Muscle layer of colon (tissue), 2 donors: ENCODE results near the gene KCTD21.

Experiments used
- H3K27ac ChIP-seq: one replicate; pipeline ENCODE4 v1.7.0; 2013; ENCODE audit warnings: low read depth, mild to moderate bottlenecking, low read length, moderate library complexity
- H3K27me3 ChIP-seq, 2 donors: one replicate each; pipeline ENCODE4 v1.7.0; 2013; ENCODE audit warnings: low read length in 2 of 2, mild to moderate bottlenecking in 2 of 2; ENCODE audit not compliant: insufficient read depth in 2 of 2, control insufficient read depth in 1 of 2
- H3K36me3 ChIP-seq: one replicate; pipeline ENCODE4 v1.7.0; 2013; ENCODE audit warnings: mild to moderate bottlenecking, low read length; ENCODE audit not compliant: insufficient read depth
- H3K4me1 ChIP-seq: one replicate; pipeline ENCODE4 v1.7.0; 2013; ENCODE audit warnings: mild to moderate bottlenecking, low read length; ENCODE audit not compliant: insufficient read depth
- H3K4me3 ChIP-seq, 2 donors: one replicate each; pipeline ENCODE4 v1.7.0; 2013; ENCODE audit warnings: low read length in 2 of 2, low read depth in 1 of 2, mild to moderate bottlenecking in 1 of 2, moderate library complexity in 1 of 2
- H3K9ac ChIP-seq: one replicate; pipeline ENCODE4 v1.7.0; 2013; ENCODE audit warnings: low read length
- H3K9me3 ChIP-seq: one replicate; pipeline ENCODE4 v1.7.0; 2013; ENCODE audit warnings: mild to moderate bottlenecking, low read length
- donor health status: abdominal sarcoma.
- donor health status: Adenocarcinoma of cecum.

Gene KCTD21

GRCh38 chr11:78145511-78146025 lies 42.9 kb downstream of the KCTD21 start:
- H3K9me3 ChIP-seq = no peaks in the 10 kb centered on the region
- no peak overlapping the region for H3K9ac ChIP-seq
- no peaks in the 10 kb centered on the region for H3K36me3 ChIP-seq
- H3K4me1 ChIP-seq = peaks cover 9% of the 10 kb centered on the region
- H3K27me3 ChIP-seq = no peaks in the 10 kb centered on the region
- no peak overlapping the region for H3K4me3 ChIP-seq
- H3K27ac ChIP-seq = no peak overlapping the region

- Histone ChIP-seq H3K9ac (no peak overlapping the region), H3K27ac (no peak overlapping the region), H3K4me3 (no peak overlapping the region)
Observed at GRCh38 chr11:78140392-78141077, 47.9 kb downstream of the KCTD21 start.

GRCh38 chr11:78139422-78140391 lies 48.7 kb downstream of the KCTD21 start, which contains the start of gene ALG8:
Gene ALG8, minus strand, starts transcription at chr11:78139626. Its CDS starts 38 bp downstream, at chr11:78139588.
- H3K4me1 ChIP-seq = no peaks in the 10 kb centered on the region
- H3K9me3 ChIP-seq = no peaks in the 10 kb centered on the region
- no peaks in the 10 kb centered on the region for H3K27me3 ChIP-seq
- no peaks in the 10 kb centered on the region for H3K36me3 ChIP-seq
- H3K9ac ChIP-seq = peak within 1 kb of the TSS; percentile 62
- peak within 1 kb of the TSS; percentile 74 for H3K27ac ChIP-seq
- peak within 1 kb of the TSS; percentile 82 to 95 for H3K4me3 ChIP-seq

More at GRCh38 chr11:78140392-78141077, 47.9 kb downstream of the KCTD21 start:
- Histone ChIP-seq H3K36me3 (no peaks in the 10 kb centered on the region), H3K27me3 (no peaks in the 10 kb centered on the region), H3K4me1 (no peaks in the 10 kb centered on the region), H3K9me3 (no peaks in the 10 kb centered on the region)

GRCh38 chr11:78138694-78139421 lies 49.6 kb downstream of the KCTD21 start:
- Histone ChIP-seq H3K36me3 (no peaks in the 10 kb centered on the region), H3K4me1 (no peaks in the 10 kb centered on the region), H3K27ac (peak overlapping the region; percentile 68), H3K4me3 (peak overlapping the region; percentile 82 to 95), H3K9ac (peak overlapping the region; percentile 62), H3K27me3 (no peaks in the 10 kb centered on the region), H3K9me3 (no peaks in the 10 kb centered on the region)

- H3K4me3 ChIP-seq = peak overlapping the region in 1 of 2 donors; percentile 95
- H3K27ac ChIP-seq = no peak overlapping the region
- no peaks in the 10 kb centered on the region for H3K27me3 ChIP-seq
- H3K9me3 ChIP-seq = no peaks in the 10 kb centered on the region
- no peaks in the 10 kb centered on the region for H3K4me1 ChIP-seq
- no peaks in the 10 kb centered on the region for H3K36me3 ChIP-seq
- H3K9ac ChIP-seq = no peak overlapping the region
Observed at GRCh38 chr11:78138291-78138690, 50.1 kb downstream of the KCTD21 start.

GRCh38 chr11:78132475-78132874 lies 56.0 kb downstream of the KCTD21 start:
- no peaks in the 10 kb centered on the region for H3K36me3 ChIP-seq
- H3K9me3 ChIP-seq = no peaks in the 10 kb centered on the region
- no peak overlapping the region for H3K27ac ChIP-seq
- no peaks in the 10 kb centered on the region for H3K4me1 ChIP-seq
- H3K4me3 ChIP-seq = no peak overlapping the region
- no peaks in the 10 kb centered on the region for H3K27me3 ChIP-seq
- no peak overlapping the region for H3K9ac ChIP-seq

GRCh38 chr11:78131956-78132355 lies 56.5 kb downstream of the KCTD21 start:
- no peaks in the 10 kb centered on the region for H3K27me3 ChIP-seq
- no peaks in the 10 kb centered on the region for H3K9me3 ChIP-seq
- H3K4me3 ChIP-seq = no peak overlapping the region
- no peaks in the 10 kb centered on the region for H3K4me1 ChIP-seq
- no peaks in the 10 kb centered on the region for H3K36me3 ChIP-seq
- no peak overlapping the region for H3K27ac ChIP-seq
- H3K9ac ChIP-seq = no peak overlapping the region

GRCh38 chr11:78127403-78127802 lies 61.0 kb downstream of the KCTD21 start:
- H3K9me3 ChIP-seq = no peaks in the 10 kb centered on the region
- no peaks in the 10 kb centered on the region for H3K27me3 ChIP-seq
- H3K27ac ChIP-seq = no peak overlapping the region
- no peaks in the 10 kb centered on the region for H3K4me1 ChIP-seq
- H3K9ac ChIP-seq = no peak overlapping the region
- no peak overlapping the region for H3K4me3 ChIP-seq
- peaks cover 9% of the 10 kb centered on the region for H3K36me3 ChIP-seq
